ENCODE measurements around the gene PECR.

- TF ChIP-seq POLR2A (IDR thresholded peaks at IDR 0.05; ENCODE audit: low read length) (no peak), GATA1 (IDR thresholded peaks at IDR 0.05; ENCODE audit: low read depth, low read length) (no peak)
Observed at GRCh38 chr2:216034065-216034464, 47.5 kb downstream of the PECR start.
